ENCODE measurements around the gene MAGEF1.

MAGEF1 gene

GRCh38 chr3:184725176-184725719 is 13.4 kb upstream of the MAGEF1 start:
- no peak for DNase-seq (ENCODE audit: low read depth)

GRCh38 chr3:184724699-184725098 is 12.8 kb upstream of the MAGEF1 start:
- no peak for DNase-seq (ENCODE audit: low read depth)

- no peak for DNase-seq (ENCODE audit: low read depth)
These were observed 7.8 kb upstream of the MAGEF1 start for GRCh38 chr3:184719709-184720108.

- DNase-seq (ENCODE audit: low read depth) = no peak
These were observed 6.6 kb upstream of the MAGEF1 start for GRCh38 chr3:184718431-184718830.

GRCh38 chr3:184717399-184717983 is 5.6 kb upstream of the MAGEF1 start:
- no peak for DNase-seq (ENCODE audit: low read depth)

- DNase-seq (ENCODE audit: low read depth) = no peak
These were observed 4.9 kb upstream of the MAGEF1 start for GRCh38 chr3:184716622-184717398.

GRCh38 chr3:184715943-184716621 is 4.2 kb upstream of the MAGEF1 start:
- DNase-seq (ENCODE audit: low read depth) = no peak

- no peak for DNase-seq (ENCODE audit: low read depth)
These were observed 1.7 kb upstream of the MAGEF1 start for GRCh38 chr3:184713521-184713920.

GRCh38 chr3:184713040-184713355 is 1.1 kb upstream of the MAGEF1 start:
- DNase-seq (ENCODE audit: low read depth) = no peak

- DNase-seq (ENCODE audit: low read depth) = no peak
These were observed 580 bp upstream of the MAGEF1 start for GRCh38 chr3:184712248-184713039.

- no peak for DNase-seq (ENCODE audit: low read depth)
These were observed 883 bp downstream of the MAGEF1 start for GRCh38 chr3:184710870-184711492.

- DNase-seq (ENCODE audit: low read depth) = no peak
These were observed 8.2 kb downstream of the MAGEF1 start for GRCh38 chr3:184703657-184704056.

- DNase-seq (ENCODE audit: low read depth) = no peak
These were observed 11.1 kb downstream of the MAGEF1 start for GRCh38 chr3:184700759-184701158.

- DNase-seq (ENCODE audit: low read depth) = no peak
These were observed 14.0 kb downstream of the MAGEF1 start for GRCh38 chr3:184697845-184698244.

GRCh38 chr3:184696697-184697096 is 15.2 kb downstream of the MAGEF1 start:
- DNase-seq (ENCODE audit: low read depth) = no peak

GRCh38 chr3:184694716-184695115 is 17.1 kb downstream of the MAGEF1 start:
- no peak for DNase-seq (ENCODE audit: low read depth)

GRCh38 chr3:184694133-184694665 is 17.7 kb downstream of the MAGEF1 start:
- no peak for DNase-seq (ENCODE audit: low read depth)

- DNase-seq (ENCODE audit: low read depth) = no peak
These were observed 18.6 kb downstream of the MAGEF1 start for GRCh38 chr3:184693011-184693975.

GRCh38 chr3:184691397-184692231 is 20.2 kb downstream of the MAGEF1 start:
- DNase-seq (ENCODE audit: low read depth) = no peak

Measured in T-helper 22 cell (primary cell).